AG04450 (cell line): ENCODE results near the gene SNPH. TPM values are rescaled to one million over a fixed set of nuclear protein-coding genes. Genes with fewer than 3 reads are reported as not detected.
"Not testable (repeated sequence)": the region's sequence is repeated elsewhere in the genome, so short reads cannot be mapped to it uniquely, and the experiment has no call there.

Experiments
- CTCF ChIA-PET: fragments of 300-600, 350-600 bp; formaldehyde crosslinking; extraction: SDS; loops from one replicate; lab custom pipeline; 2022; ENCODE audit warnings: antibody characterized with exemption, inconsistent platforms; lab: Charles Lee
- POLR2A ChIA-PET: fragments of 350-600 bp; formaldehyde crosslinking; extraction: SDS; loops from one replicate; lab custom pipeline; 2021; ENCODE audit warnings: antibody characterized with exemption, inconsistent platforms; lab: Yijun Ruan, JAX
- DNase-seq: peaks from one replicate; pipeline ENCODE4 v3.0.0-alpha.2; 2011; ENCODE audit warnings: low read depth, low spot score
- H3K27ac ChIP-seq: one replicate; pipeline ENCODE4 v1.5.1; 2012; ENCODE audit warnings: low read depth, low read length, control low read depth
- H3K27me3 ChIP-seq: one replicate; pipeline ENCODE4 v1.6.0; 2012; ENCODE audit warnings: low read length; ENCODE audit not compliant: control insufficient read depth, insufficient read depth
- H3K4me3 ChIP-seq: 2 replicates; pipeline ENCODE4 v1.5.1; 2011; ENCODE audit warnings: mild to moderate bottlenecking, low read depth, low read length, control low read depth
- H3K9me3 ChIP-seq: 2 replicates; pipeline ENCODE4 v1.5.1; 2012; ENCODE audit warnings: low read length; ENCODE audit not compliant: control insufficient read depth, insufficient read depth
- CTCF ChIP-seq: IDR thresholded peaks from 2 replicates; pipeline ENCODE4 v1.5.1; 2011; ENCODE audit warnings: low read depth, low read length, control low read depth, inconsistent platforms
- polyA minus RNA-seq: library from RNA; depleted of rRNA, polyadenylated mRNA; stranded (reverse); fragments of >200 nt; gene quantifications from 2 replicates; pipeline ENCODE4 v1.2.3, GENCODE V29; 2011; rRNA and poly(A)+ RNA removed
- polyA plus RNA-seq: library from polyadenylated mRNA; depleted of rRNA; stranded (reverse); fragments of >200 nt; gene quantifications from 2 replicates; pipeline ENCODE4 v1.2.3, GENCODE V29; 2011; rRNA removed

The SNPH gene
- 1.5 and 2.6 TPM in 2 replicates for polyA plus RNA-seq
- 2.0 and 3.5 TPM in 2 replicates for polyA minus RNA-seq

GRCh38 chr20:1266167-1266973, at the start of gene SNPH:
Gene SNPH (plus strand): TSS chr20:1266294. CDS start chr20:1296240, 29,946 bp downstream.
- no peak for TF ChIP-seq CTCF
- Histone ChIP-seq H3K27me3 (no peaks in the 10 kb centered on the region), H3K27ac (no peak within 1 kb of the TSS), H3K4me3 (peak within 1 kb of the TSS; percentile 70), H3K9me3 (0 out of 2 replicates have a peak, but pooled peaks cover 3% of the 10 kb centered on the region)
- ChIA-PET CTCF (interaction anchor here (0.7 to 1.7 kb wide), 5 partner anchors 18 to 202 kb away, joined by 3 to 5 read pairs (median 3); partner anchors contain the start of gene RAD21L1), POLR2A (interaction anchor here (0.9 to 1.1 kb wide), 2 partner anchors 24 to 200 kb away, joined by 3 read pairs; partner anchors contain the start of gene NSFL1C)
- peak; percentile 48 for DNase-seq

GRCh38 chr20:1216527-1217427, 49.3 kb upstream of the SNPH start:
- H3K9me3 ChIP-seq, CTCF ChIA-PET: not testable (repeated sequence)

GRCh38 chr20:1222750-1223149, 43.3 kb upstream of the SNPH start:
- POLR2A ChIA-PET, CTCF ChIA-PET, H3K27ac ChIP-seq, DNase-seq, H3K4me3 ChIP-seq, H3K27me3 ChIP-seq, H3K9me3 ChIP-seq: not testable (repeated sequence)

More at GRCh38 chr20:1216527-1217427, 49.3 kb upstream of the SNPH start:
- H3K27me3 ChIP-seq, result peaks cover 22% of the 10 kb centered on the region
- H3K4me3 ChIP-seq, H3K27ac ChIP-seq, DNase-seq, POLR2A ChIA-PET: not testable (repeated sequence)

- DNase-seq, result no peak
- CTCF ChIA-PET, result interaction anchor here (1.0 to 1.6 kb wide), 3 partner anchors 11 to 279 kb away, joined by 3 to 5 read pairs (median 4); no protein-coding TSS in a partner anchor
- Histone ChIP-seq H3K4me3 (no peak overlapping the region), H3K27me3 (peaks cover 9% of the 10 kb centered on the region), H3K27ac (no peak overlapping the region), H3K9me3 (no peaks in the 10 kb centered on the region)
- TF ChIP-seq CTCF, result no peak
- POLR2A ChIA-PET, result no interaction called here
Measured at GRCh38 chr20:1224205-1224890, 41.7 kb upstream of the SNPH start.

- DNase-seq, result no peak
- Histone ChIP-seq H3K27me3 (peaks cover 12% of the 10 kb centered on the region), H3K4me3 (peak overlapping the region; percentile 59), H3K27ac (no peak overlapping the region), H3K9me3 (no peaks in the 10 kb centered on the region)
- CTCF ChIA-PET, result interaction anchor here (1.0 to 1.6 kb wide), 3 partner anchors 12 to 278 kb away, joined by 3 to 5 read pairs (median 4); no protein-coding TSS in a partner anchor
- TF ChIP-seq CTCF, result no peak
- POLR2A ChIA-PET, result interaction anchor here (0.6 kb wide), 1 partner anchor 381 kb away, joined by 6 read pairs; no protein-coding TSS in a partner anchor
Measured at GRCh38 chr20:1225263-1225782, 40.8 kb upstream of the SNPH start.
